H1 (cell line): Measurements from ENCODE around the gene CENPB.

Source experiments
- BRCA1 ChIP-seq: IDR thresholded peaks from 2 replicates; pipeline ENCODE4 v1.6.1; 2012; ENCODE audit warnings: low read depth, low read length, improper control_type of control experiment
- CTCF ChIP-seq, 3 experiments: IDR thresholded peaks; 1 replicate in 2 of 3; 2 replicates in 1 of 3; pipeline versions ENCODE4 v1.5.1 to v1.6.1; 2011; ENCODE audit warnings: low read length in 3 of 3, mild to moderate bottlenecking in 3 of 3, inconsistent platforms in 2 of 3, low read depth in 1 of 3, moderate library complexity in 1 of 3; ENCODE audit not compliant: insufficient read depth in 1 of 3; ENCODE audit errors: control extremely low read depth in 1 of 3
- EP300 ChIP-seq, 2 experiments: IDR thresholded peaks; 1 replicate in 1 of 2; 2 replicates in 1 of 2; pipeline ENCODE4 v1.6.1; 2011 to 2012; ENCODE audit warnings: low read depth in 2 of 2, low read length in 2 of 2, mild to moderate bottlenecking in 2 of 2, borderline replicate concordance in 1 of 2, inconsistent platforms in 1 of 2, moderate library complexity in 1 of 2
- JUND ChIP-seq: IDR thresholded peaks from 2 replicates; pipeline ENCODE4 v1.6.1; 2011; ENCODE audit warnings: mild to moderate bottlenecking, improper control_type of control experiment, low read length
- POLR2A ChIP-seq, 2 experiments: IDR thresholded peaks; 1 replicate in 1 of 2; 2 replicates in 1 of 2; pipeline ENCODE4 v1.6.1; 2011; ENCODE audit warnings: low read depth in 2 of 2, low read length in 2 of 2, mild to moderate bottlenecking in 2 of 2; ENCODE audit errors: control extremely low read depth in 1 of 2
- POLR2AphosphoS5 ChIP-seq: IDR thresholded peaks from 2 replicates; pipeline ENCODE4 v1.6.1; 2011; ENCODE audit warnings: low read depth, low read length
- POU5F1 ChIP-seq: IDR thresholded peaks from 2 replicates; pipeline ENCODE4 v1.6.1; 2011; ENCODE audit warnings: low read depth, mild to moderate bottlenecking, low read length, moderate library complexity
- RFX5 ChIP-seq: IDR thresholded peaks from 2 replicates; pipeline ENCODE4 v1.6.1; 2011; ENCODE audit warnings: low read depth, low read length, improper control_type of control experiment, borderline replicate concordance
- RNF2 ChIP-seq: fragments of 200-900, 300-1000 bp; sonication (generic); IDR thresholded peaks from 2 replicates; pipeline ENCODE4 v1.7.1; 2016; ENCODE audit warnings: borderline replicate concordance, low read depth, mild to moderate bottlenecking, antibody characterized with exemption, low read length; ENCODE audit not compliant: poor library complexity, severe bottlenecking; ENCODE audit errors: missing control alignments
- RXRA ChIP-seq: IDR thresholded peaks from 2 replicates; pipeline ENCODE4 v1.6.1; 2011; ENCODE audit warnings: low read depth, mild to moderate bottlenecking, low read length, moderate library complexity; ENCODE audit not compliant: insufficient read depth
- SIN3A ChIP-seq, 2 experiments: IDR thresholded peaks in 1 of 2; conservative IDR thresholded peaks in 1 of 2; 2 replicates each; pipeline ENCODE4 v1.6.1; 2011 to 2012; ENCODE audit warnings: low read length in 2 of 2, improper control_type of control experiment in 1 of 2, low read depth in 1 of 2, mild to moderate bottlenecking in 1 of 2
- SP1 ChIP-seq: IDR thresholded peaks from 2 replicates; pipeline ENCODE4 v1.6.1; 2011; ENCODE audit warnings: low read depth, low read length
- TAF1 ChIP-seq: IDR thresholded peaks from 2 replicates; pipeline ENCODE4 v1.6.1; 2011; ENCODE audit warnings: mild to moderate bottlenecking, low read depth, low read length
- TCF12 ChIP-seq: IDR thresholded peaks from 2 replicates; pipeline ENCODE4 v1.6.1; 2011; ENCODE audit warnings: low read depth, mild to moderate bottlenecking, low read length

GRCh38 chr20:3812975-3813847, 26.7 kb upstream of the CENPB start:
- no peak for TF ChIP-seq EP300 (IDR thresholded peaks at IDR 0.05; ENCODE audit: borderline replicate concordance in 1 of 2, low read depth in 2 of 2, low read length in 2 of 2)
- TF ChIP-seq BRCA1 = no peak
- no peak for TF ChIP-seq CTCF (IDR thresholded peaks at IDR 0.05; ENCODE audit: control extremely low read depth in 1 of 3, insufficient read depth in 1 of 3, low read depth in 1 of 3, low read length in 3 of 3)
- TF ChIP-seq RFX5 = no peak
- no peak for TF ChIP-seq JUND
- TF ChIP-seq POLR2AphosphoS5 = no peak
- no peak for TF ChIP-seq SP1
- TF ChIP-seq TCF12 = no peak
- TF ChIP-seq RXRA = no peak
- no peak for TF ChIP-seq POU5F1
- TF ChIP-seq TAF1 = no peak
- no peak for TF ChIP-seq SIN3A (conservative IDR thresholded peaks at IDR 0.05 in 1 of 2, IDR thresholded peaks at IDR 0.05 in 1 of 2; ENCODE audit: low read depth in 1 of 2, low read length in 2 of 2)
- no peak for TF ChIP-seq RNF2
- no peak for TF ChIP-seq POLR2A (IDR thresholded peaks at IDR 0.05; ENCODE audit: control extremely low read depth in 1 of 2, low read depth in 2 of 2, low read length in 2 of 2)
